Activated CD4-positive, alpha-beta T cell treated with anti-CD3 and anti-CD28 coated beads, Interleukin-2, amount 50 U/mL, for 4 hours (primary cell): ENCODE data around the gene PKN3.
"Not testable (repeated sequence)": the region's sequence is repeated elsewhere in the genome, so short reads cannot be mapped to it uniquely, and the experiment has no call there.

Source experiments
- DNase-seq, 2 experiments: peaks; one replicate each; pipeline ENCODE4 v3.0.0-alpha.2; 2020

Gene PKN3

GRCh38 chr9:128694344-128694743, 8.0 kb upstream of the PKN3 start:
- DNase-seq = no peak

GRCh38 chr9:128696923-128697707, 5.2 kb upstream of the PKN3 start:
- no peak for DNase-seq

- DNase-seq = not testable (repeated sequence)
Measured at GRCh38 chr9:128699096-128699795, 3.1 kb upstream of the PKN3 start.

GRCh38 chr9:128701227-128701854, 962 bp upstream of the PKN3 start:
- DNase-seq = no peak

- peak in 1 of 2 experiments; percentile 17 for DNase-seq
Measured at GRCh38 chr9:128702949-128703615, 779 bp downstream of the PKN3 start.

GRCh38 chr9:128703616-128704355, 1.5 kb downstream of the PKN3 start:
- DNase-seq = no peak

- DNase-seq = no peak
Measured at GRCh38 chr9:128704356-128704670, 2.0 kb downstream of the PKN3 start.

GRCh38 chr9:128705051-128705965, 3.0 kb downstream of the PKN3 start:
- no peak for DNase-seq

GRCh38 chr9:128706045-128706444, 3.7 kb downstream of the PKN3 start:
- DNase-seq = no peak

GRCh38 chr9:128706671-128707381, 4.5 kb downstream of the PKN3 start:
- DNase-seq = no peak

- DNase-seq = no peak
Measured at GRCh38 chr9:128707446-128707845, 5.1 kb downstream of the PKN3 start.

- no peak for DNase-seq
Measured at GRCh38 chr9:128712451-128713410, 10.4 kb downstream of the PKN3 start.

GRCh38 chr9:128713411-128713780, 11.1 kb downstream of the PKN3 start:
- no peak for DNase-seq

- no peak for DNase-seq
Measured at GRCh38 chr9:128713941-128714573, 11.8 kb downstream of the PKN3 start.

- DNase-seq = no peak
Measured at GRCh38 chr9:128714586-128715435, 12.5 kb downstream of the PKN3 start.

- no peak for DNase-seq
Measured at GRCh38 chr9:128715436-128715750, 13.1 kb downstream of the PKN3 start.

- no peak for DNase-seq
Measured at GRCh38 chr9:128716581-128717254, 14.4 kb downstream of the PKN3 start.

- no peak for DNase-seq
Measured at GRCh38 chr9:128718047-128718446, 15.7 kb downstream of the PKN3 start.
